ENCODE data around the gene ZMAT5.
A peak's percentile ranks its signal among the peaks of the same experiment; 100 is the strongest.

The ZMAT5 gene

GRCh38 chr22:29766632-29767170, at the start of gene ZMAT5:
TSS of gene ZMAT5 (minus strand) at chr22:29767007. CDS start at chr22:29748544, 18,463 bp downstream.
- DNase-seq (ENCODE audit: low spot score): peak; percentile 99

GRCh38 chr22:29816539-29816938, 49.7 kb upstream of the ZMAT5 start:
- no peak for DNase-seq (ENCODE audit: low spot score)

- DNase-seq (ENCODE audit: low spot score): no peak
Measured at GRCh38 chr22:29816128-29816527, 49.3 kb upstream of the ZMAT5 start.

- DNase-seq (ENCODE audit: low spot score): no peak
Measured at GRCh38 chr22:29815580-29815979, 48.8 kb upstream of the ZMAT5 start.

GRCh38 chr22:29814003-29814402, 47.2 kb upstream of the ZMAT5 start:
- no peak for DNase-seq (ENCODE audit: low spot score)

- no peak for DNase-seq (ENCODE audit: low spot score)
Measured at GRCh38 chr22:29813563-29813962, 46.8 kb upstream of the ZMAT5 start.

GRCh38 chr22:29813126-29813525, 46.3 kb upstream of the ZMAT5 start:
- no peak for DNase-seq (ENCODE audit: low spot score)

- DNase-seq (ENCODE audit: low spot score): no peak
Measured at GRCh38 chr22:29811377-29811776, 44.6 kb upstream of the ZMAT5 start.

- DNase-seq (ENCODE audit: low spot score): no peak
Measured at GRCh38 chr22:29810216-29810615, 43.4 kb upstream of the ZMAT5 start.

- DNase-seq (ENCODE audit: low spot score): no peak
Measured at GRCh38 chr22:29806196-29806595, 39.4 kb upstream of the ZMAT5 start.

GRCh38 chr22:29804985-29805384, 38.2 kb upstream of the ZMAT5 start:
- no peak for DNase-seq (ENCODE audit: low spot score)

- DNase-seq (ENCODE audit: low spot score): no peak
Measured at GRCh38 chr22:29803190-29803589, 36.4 kb upstream of the ZMAT5 start.

- DNase-seq (ENCODE audit: low spot score): no peak
Measured at GRCh38 chr22:29801796-29802195, 35.0 kb upstream of the ZMAT5 start.

- no peak for DNase-seq (ENCODE audit: low spot score)
Measured at GRCh38 chr22:29801153-29801552, 34.3 kb upstream of the ZMAT5 start.

- peak; percentile 68 for DNase-seq (ENCODE audit: low spot score)
Measured at GRCh38 chr22:29799217-29799680, 32.4 kb upstream of the ZMAT5 start.

GRCh38 chr22:29798801-29799200, 32.0 kb upstream of the ZMAT5 start:
- DNase-seq (ENCODE audit: low spot score): no peak

- DNase-seq (ENCODE audit: low spot score): no peak
Measured at GRCh38 chr22:29798318-29798717, 31.5 kb upstream of the ZMAT5 start.

GRCh38 chr22:29797351-29797750, 30.5 kb upstream of the ZMAT5 start:
- no peak for DNase-seq (ENCODE audit: low spot score)

GRCh38 chr22:29795663-29796062, 28.9 kb upstream of the ZMAT5 start:
- DNase-seq (ENCODE audit: low spot score): no peak

- no peak for DNase-seq (ENCODE audit: low spot score)
Measured at GRCh38 chr22:29793396-29793795, 26.6 kb upstream of the ZMAT5 start.

GRCh38 chr22:29790061-29790460, 23.3 kb upstream of the ZMAT5 start:
- DNase-seq (ENCODE audit: low spot score): no peak

- DNase-seq (ENCODE audit: low spot score): no peak
Measured at GRCh38 chr22:29788339-29789279, 21.8 kb upstream of the ZMAT5 start.

GRCh38 chr22:29787371-29787980, 20.7 kb upstream of the ZMAT5 start:
- no peak for DNase-seq (ENCODE audit: low spot score)

Data from iPS-NIHi11 (cell line).